ENCODE results near the gene PIMREG.

DNA sequence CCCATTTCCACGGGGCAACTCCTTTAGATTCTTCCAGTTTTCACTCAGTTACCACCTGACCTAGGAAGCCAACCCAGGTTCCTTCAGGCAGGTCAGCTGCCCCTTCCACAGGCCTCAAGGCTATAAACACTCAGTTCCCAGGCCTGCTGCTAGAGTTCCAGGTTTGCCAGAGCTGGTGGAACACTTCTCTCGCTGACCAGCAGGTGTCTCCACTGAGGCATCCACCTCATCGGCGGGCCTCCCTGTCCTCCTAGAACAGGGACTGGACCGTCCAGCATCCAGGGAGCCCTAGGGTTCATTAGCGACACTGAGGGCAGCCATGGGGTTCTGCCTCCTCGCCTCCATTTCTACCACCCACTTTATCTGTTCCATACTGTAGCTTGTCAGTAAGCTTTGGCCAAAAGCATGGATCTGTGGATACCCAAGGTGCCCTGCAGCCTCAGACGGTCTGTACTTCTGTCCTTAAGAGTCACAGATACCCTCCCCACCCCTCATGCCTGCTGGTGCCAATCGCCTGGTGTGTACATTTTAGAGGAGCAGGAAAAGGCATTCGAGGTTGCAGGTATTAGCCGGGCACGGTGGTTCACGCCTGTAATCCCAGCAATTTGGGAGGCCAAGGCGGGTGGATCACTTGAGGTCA is 29.0 kb downstream of the PIMREG start:
- TF ChIP-seq EZH2 (IDR thresholded peaks at IDR 0.05), result no peak
- no peak for TF ChIP-seq POLR2AphosphoS5 (IDR thresholded peaks at IDR 0.05; ENCODE audit: borderline replicate concordance, low read depth, low read length)
- no peak for TF ChIP-seq FOXP2 (optimal IDR thresholded peaks at IDR 0.05; ENCODE audit: control extremely low read depth, extremely low read length, insufficient read depth)
